CD14-positive monocyte (primary cell): Measurements from ENCODE around the gene ARHGEF7. TPM values are rescaled to one million over a fixed set of nuclear protein-coding genes. Genes with fewer than 3 reads are reported as not detected.
A peak's percentile ranks its signal among the peaks of the same experiment; 100 is the strongest.

Experiments used
- DNase-seq, 3 donors: peaks; one replicate each; pipeline ENCODE4 v3.0.0-alpha.2; 2011 to 2022
- H2AFZ ChIP-seq: 2 replicates; pipeline ENCODE4 v1.6.0; 2012; ENCODE audit warnings: mild to moderate bottlenecking, low read depth, low read length, inconsistent platforms; ENCODE audit not compliant: insufficient read depth, poor library complexity, severe bottlenecking
- H3K27ac ChIP-seq, 2 donors: 1 replicate in 1 of 2; 2 replicates in 1 of 2; pipeline ENCODE4 v1.5.1; 2012 to 2013; ENCODE audit warnings: low read length in 2 of 2, control low read depth in 1 of 2, inconsistent platforms in 1 of 2, low read depth in 1 of 2, mild to moderate bottlenecking in 1 of 2
- H3K27me3 ChIP-seq, 2 donors: one replicate each; pipeline versions ENCODE4 v1.6.0 to v1.6.1; 2011 to 2013; ENCODE audit warnings: low read length in 2 of 2; ENCODE audit not compliant: control insufficient read depth in 2 of 2, insufficient read depth in 2 of 2
- H3K36me3 ChIP-seq, 2 donors: replicated peaks in 1 of 2; 1 replicate in 1 of 2; 2 replicates in 1 of 2; pipeline versions ENCODE4 v1.5.1 to v1.6.1; 2012 to 2013; ENCODE audit warnings: low read length in 2 of 2, control low read depth in 1 of 2, inconsistent platforms in 1 of 2, mild to moderate bottlenecking in 1 of 2; ENCODE audit not compliant: insufficient read depth in 2 of 2, control insufficient read depth in 1 of 2
- H3K4me1 ChIP-seq, 2 donors: 1 replicate in 1 of 2; 2 replicates in 1 of 2; pipeline versions ENCODE4 v1.5.1 to v1.6.1; 2012 to 2013; ENCODE audit warnings: low read length in 2 of 2, control low read depth in 1 of 2, inconsistent platforms in 1 of 2, mild to moderate bottlenecking in 1 of 2, moderate library complexity in 1 of 2; ENCODE audit not compliant: insufficient read depth in 2 of 2, control insufficient read depth in 1 of 2
- H3K4me2 ChIP-seq: replicated peaks from 2 replicates; pipeline ENCODE3; 2012; ENCODE audit warnings: low read length, moderate library complexity, mild to moderate bottlenecking; ENCODE audit not compliant: poor library complexity, severe bottlenecking; ENCODE audit errors: extremely low read depth
- H3K4me3 ChIP-seq, 3 experiments: fragments of 200-600 bp in 1 of 3; sonication (generic) in 1 of 3; replicated peaks in 1 of 3; 1 replicate in 2 of 3; 2 replicates in 1 of 3; pipeline ENCODE4 v1.5.1; 2011 to 2013; ENCODE audit warnings: low read length in 3 of 3, mild to moderate bottlenecking in 3 of 3, control low read depth in 2 of 3, low read depth in 2 of 3, inconsistent platforms in 1 of 3, moderate library complexity in 1 of 3
- H3K79me2 ChIP-seq: 2 replicates; pipeline ENCODE4 v1.6.0; 2012; ENCODE audit warnings: mild to moderate bottlenecking, control low read depth, inconsistent platforms, low read length, moderate library complexity; ENCODE audit not compliant: insufficient read depth
- H3K9ac ChIP-seq: 2 replicates; pipeline ENCODE4 v1.6.0; 2017; ENCODE audit warnings: low read length, mild to moderate bottlenecking; ENCODE audit not compliant: insufficient read depth, poor library complexity, severe bottlenecking
- H3K9me3 ChIP-seq, 2 donors: replicated peaks in 1 of 2; 1 replicate in 1 of 2; 2 replicates in 1 of 2; pipeline versions ENCODE4 v1.5.1 to v1.6.1; 2012 to 2013; ENCODE audit warnings: low read length in 2 of 2, control low read depth in 1 of 2; ENCODE audit not compliant: control insufficient read depth in 1 of 2, insufficient read depth in 1 of 2
- H4K20me1 ChIP-seq: 2 replicates; pipeline ENCODE4 v1.6.0; 2012; ENCODE audit warnings: mild to moderate bottlenecking, low read length, control low read depth, moderate library complexity; ENCODE audit not compliant: insufficient read depth
- H3K27ac Mint-ChIP-seq, 7 donors: one replicate each; pipeline ENCODE4 v1.8.0; 2020; ENCODE audit warnings: mild to moderate bottlenecking in 7 of 7, mixed read lengths in 7 of 7, moderate library complexity in 6 of 7, inconsistent platforms in 2 of 7
- H3K27me3 Mint-ChIP-seq, 3 donors: one replicate each; pipeline ENCODE4 v1.8.0; 2021 to 2022; ENCODE audit warnings: low read depth in 3 of 3, mild to moderate bottlenecking in 3 of 3, mixed read lengths in 3 of 3, moderate library complexity in 3 of 3, inconsistent platforms in 1 of 3
- H3K36me3 Mint-ChIP-seq, 2 donors: one replicate each; pipeline ENCODE4 v1.8.0; 2020; ENCODE audit warnings: mixed read lengths in 2 of 2, inconsistent platforms in 1 of 2, mild to moderate bottlenecking in 1 of 2
- H3K4me1 Mint-ChIP-seq: one replicate; pipeline ENCODE4 v1.8.0; 2020; ENCODE audit warnings: mild to moderate bottlenecking, mixed read lengths
- H3K4me3 Mint-ChIP-seq, 2 donors: one replicate each; pipeline ENCODE4 v1.8.0; 2020; ENCODE audit warnings: mild to moderate bottlenecking in 2 of 2, mixed read lengths in 2 of 2, moderate library complexity in 1 of 2
- H3K9me3 Mint-ChIP-seq, 7 donors: one replicate each; pipeline ENCODE4 v1.8.0; 2020 to 2022; ENCODE audit warnings: mixed read lengths in 7 of 7, mild to moderate bottlenecking in 6 of 7, moderate library complexity in 6 of 7, inconsistent platforms in 2 of 7
- WGBS: methylation state at CpG from one replicate; pipeline ENCODE4 v1.1.5; 2013; ENCODE audit warnings: missing lambda C conversion rate; ENCODE audit not compliant: insufficient coverage; 5-methylcytosine and 5-hydroxymethylcytosine counted together
- intact Hi-C, 2 donors: fragments of 100-400 bp; cut with micrococcal nuclease; formaldehyde crosslinking; loops; one replicate each; pipeline versions ENCODE4 v1.15.0 to v1.15.1; 2023
- polyA plus RNA-seq, 3 donors: library from polyadenylated mRNA; depleted of rRNA in 1 of 3; unstranded in 2 of 3; stranded (reverse) in 1 of 3; fragments of 300-500 nt in 2 of 3; fragments of >200 nt in 1 of 3; fragmentation: Illumina TruSeq in 2 of 3; gene quantifications; 1 replicate in 2 of 3; 2 replicates in 1 of 3; pipeline ENCODE4 v1.2.3, GENCODE V29; 2012 to 2021
- TF ChIP-seq, protein P1 (sequence below): fragments of 200-600 bp; IDR thresholded peaks from one replicate; pipeline ENCODE4 v1.8.0; 2022; ENCODE audit warnings: antibody characterized with exemption, mild to moderate bottlenecking

The ARHGEF7 gene
- polyA plus RNA-seq, 3 donors, result 4.6 to 29.0 (median 6.1) TPM

DNA sequence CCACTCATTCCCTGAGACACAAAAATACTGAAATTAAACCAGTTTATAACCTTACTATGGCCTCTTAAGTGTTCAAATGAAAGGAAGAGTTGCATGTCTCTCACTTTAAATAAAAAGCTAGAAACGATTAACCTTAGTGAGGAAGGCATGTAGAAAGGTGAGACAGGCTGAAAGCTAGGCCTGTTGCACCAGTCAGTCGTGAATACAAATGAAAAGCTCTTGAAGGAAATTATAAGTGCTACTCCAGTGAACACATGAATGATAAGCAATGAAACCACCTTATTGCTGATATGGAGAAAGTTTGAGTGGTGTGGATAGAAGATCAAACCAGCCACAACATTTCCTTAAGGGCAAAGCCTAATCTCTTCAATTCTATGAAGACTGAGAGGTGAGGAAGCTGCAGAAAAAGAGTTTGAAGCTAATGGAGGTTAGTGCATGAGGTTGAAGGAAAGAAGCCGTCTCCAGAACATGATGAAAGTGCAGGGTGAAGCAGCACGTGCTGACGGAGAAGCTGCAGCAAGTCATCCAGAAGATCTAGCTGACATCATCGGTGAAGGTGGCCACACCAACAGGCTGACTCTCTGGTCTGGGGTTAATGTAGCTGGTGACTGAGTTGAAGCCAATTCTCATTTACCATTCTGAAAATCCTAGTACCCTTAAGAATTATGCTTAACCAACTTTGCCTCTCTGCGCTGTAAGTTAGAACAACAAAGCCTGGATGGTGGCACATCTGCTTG is 110.9 kb downstream of the ARHGEF7 start:
- Histone ChIP-seq H3K9me3 (peaks cover 0 to 5% of the 10 kb centered on the region in 2 donors), H3K4me2 (no peak overlapping the region), H3K9ac (no peak overlapping the region), H3K4me3 (no peak overlapping the region), H4K20me1 (peaks cover 19% of the 10 kb centered on the region), H3K27ac (no peak overlapping the region), H2AFZ (no peak overlapping the region), H3K27me3 (no peaks in the 10 kb centered on the region), H3K36me3 (peaks cover 15 to 58% of the 10 kb centered on the region in 2 donors), H3K79me2 (peaks cover 7% of the 10 kb centered on the region), H3K4me1 (no peaks in the 10 kb centered on the region)
- Mint-ChIP-seq H3K9me3 (peaks cover 0 to 7% (median 2%) of the 10 kb centered on the region in 7 donors), H3K4me3 (no peak overlapping the region), H3K36me3 (peaks cover 47 to 63% of the 10 kb centered on the region in 2 donors), H3K27ac (peak overlapping the region in 1 of 7 donors; percentile 23), H3K27me3 (no peaks in the 10 kb centered on the region), H3K4me1 (no peaks in the 10 kb centered on the region)
- no peak for DNase-seq
- 100% methylated on average over 2 of the region's 7 CpGs for WGBS
- TF ChIP-seq, protein P1, sequence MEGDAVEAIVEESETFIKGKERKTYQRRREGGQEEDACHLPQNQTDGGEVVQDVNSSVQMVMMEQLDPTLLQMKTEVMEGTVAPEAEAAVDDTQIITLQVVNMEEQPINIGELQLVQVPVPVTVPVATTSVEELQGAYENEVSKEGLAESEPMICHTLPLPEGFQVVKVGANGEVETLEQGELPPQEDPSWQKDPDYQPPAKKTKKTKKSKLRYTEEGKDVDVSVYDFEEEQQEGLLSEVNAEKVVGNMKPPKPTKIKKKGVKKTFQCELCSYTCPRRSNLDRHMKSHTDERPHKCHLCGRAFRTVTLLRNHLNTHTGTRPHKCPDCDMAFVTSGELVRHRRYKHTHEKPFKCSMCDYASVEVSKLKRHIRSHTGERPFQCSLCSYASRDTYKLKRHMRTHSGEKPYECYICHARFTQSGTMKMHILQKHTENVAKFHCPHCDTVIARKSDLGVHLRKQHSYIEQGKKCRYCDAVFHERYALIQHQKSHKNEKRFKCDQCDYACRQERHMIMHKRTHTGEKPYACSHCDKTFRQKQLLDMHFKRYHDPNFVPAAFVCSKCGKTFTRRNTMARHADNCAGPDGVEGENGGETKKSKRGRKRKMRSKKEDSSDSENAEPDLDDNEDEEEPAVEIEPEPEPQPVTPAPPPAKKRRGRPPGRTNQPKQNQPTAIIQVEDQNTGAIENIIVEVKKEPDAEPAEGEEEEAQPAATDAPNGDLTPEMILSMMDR, result no peak
- intact Hi-C loops, result loop anchor here (10.0 kb wide), 2 partner anchors 311 to 631 kb away; partner anchors contain the start of gene ANKRD10 (in 1 of the 2)

DNA sequence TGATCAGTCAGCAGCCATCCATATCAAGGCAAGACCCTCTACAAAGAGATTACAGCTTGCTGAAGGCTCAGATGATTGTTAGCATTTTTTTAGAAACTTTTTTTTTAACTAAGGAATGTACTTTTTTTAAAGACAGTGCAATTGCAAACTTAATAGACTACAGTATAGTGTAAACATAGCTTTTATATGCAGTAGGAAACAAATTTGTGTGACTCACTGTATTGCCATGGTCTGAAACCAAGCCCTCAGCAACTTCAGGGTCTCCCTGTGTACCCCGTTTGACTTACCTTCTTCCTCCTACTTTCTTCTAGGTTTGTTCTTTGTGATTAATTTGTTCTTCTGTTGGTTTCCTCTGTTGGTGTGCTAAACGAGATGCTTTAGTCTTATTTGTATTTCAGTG is 112.3 kb downstream of the ARHGEF7 start:
- no CpG with 5 or more reads among the region's 2 CpGs for WGBS
- no peak overlapping the region for H3K27ac Mint-ChIP-seq
- H3K36me3 Mint-ChIP-seq, result peaks cover 57 to 70% of the 10 kb centered on the region in 2 donors

More for the DNA sequence above, 112.3 kb downstream of the ARHGEF7 start:
- Histone ChIP-seq H3K4me2 (no peak overlapping the region), H3K79me2 (peaks cover 7% of the 10 kb centered on the region), H4K20me1 (peaks cover 22% of the 10 kb centered on the region), H3K36me3 (peaks cover 15 to 71% of the 10 kb centered on the region in 2 donors), H2AFZ (no peak overlapping the region), H3K9me3 (peaks cover 0 to 5% of the 10 kb centered on the region in 2 donors), H3K4me3 (no peak overlapping the region), H3K9ac (no peak overlapping the region), H3K27ac (no peak overlapping the region), H3K4me1 (no peaks in the 10 kb centered on the region), H3K27me3 (no peaks in the 10 kb centered on the region)
- no peak for DNase-seq
- H3K9me3 Mint-ChIP-seq, result peaks cover 0 to 9% (median 3%) of the 10 kb centered on the region in 7 donors
- H3K4me3 Mint-ChIP-seq, result no peak overlapping the region
- intact Hi-C loops, result loop anchor here (10.0 kb wide), 2 partner anchors 313 to 633 kb away; partner anchors contain the start of gene ANKRD10 (in 1 of the 2)
- no peaks in the 10 kb centered on the region for H3K27me3 Mint-ChIP-seq
- TF ChIP-seq, protein P1, result no peak
- no peaks in the 10 kb centered on the region for H3K4me1 Mint-ChIP-seq
